Right lobe of liver (tissue), 4 donors: Measurements from ENCODE around the gene FTL.

Experiments used
- CTCF ChIP-seq, 4 donors: fragments of 200-600 bp in 3 of 4; fragments of 450-650 bp in 1 of 4; IDR thresholded peaks; one replicate each; pipeline versions ENCODE4 v1.5.1 to v1.8.0; 2016 to 2022; ENCODE audit warnings: antibody characterized with exemption in 4 of 4, mild to moderate bottlenecking in 2 of 4
- POLR2A ChIP-seq: fragments of 450-650 bp; IDR thresholded peaks from one replicate; pipeline ENCODE4 v1.6.1; 2017; ENCODE audit warnings: antibody characterized with exemption, mild to moderate bottlenecking
- donor health status: DM: no; HTN: no; CAD: no.
- donor health status: DM: no; HTN: no; CAD: no.
- donor health status: DM: no; HTN: yes; CAD: no.

- TF ChIP-seq POLR2A (peak; percentile 14), CTCF (IDR thresholded peaks at IDR 0.05) (no peak)
These were observed 26.9 kb downstream of the FTL start for GRCh38 chr19:48991873-48992580.
